ENCODE results near the gene CD3E.

The CD3E gene

DNA sequence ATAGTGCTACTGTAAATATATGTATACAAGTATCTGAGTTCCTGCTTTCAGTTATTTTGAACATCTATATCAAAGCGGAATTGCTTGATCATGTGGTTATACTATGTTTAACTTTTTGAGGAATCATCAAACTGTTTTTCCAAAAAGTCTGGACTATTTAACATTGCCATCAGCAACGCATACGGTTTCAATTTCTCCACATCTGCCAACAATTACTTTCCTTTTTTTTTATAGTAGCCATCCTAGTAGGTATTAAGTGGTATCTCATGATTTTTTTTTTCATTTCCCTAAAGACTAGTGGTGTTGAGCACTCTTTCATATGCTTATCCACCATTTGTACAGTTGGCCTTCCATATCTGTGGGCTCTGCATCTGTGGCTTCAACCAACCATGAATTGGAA, 53.5 kb downstream of the CD3E start:
- in situ Hi-C loops (cut with HindIII; ENCODE audit: low pct_ligation_motif_present, low pct_unique_long_range_greater_than_20kb, low sequenced_read_pairs), result no loop called here
- DNase-seq, result no peak

- peak; percentile 91 for DNase-seq
- in situ Hi-C loops (cut with HindIII; ENCODE audit: low pct_ligation_motif_present, low pct_unique_long_range_greater_than_20kb, low sequenced_read_pairs), result no loop called here
These were observed 54.9 kb downstream of the CD3E start, which contains the start of gene UBE4A for GRCh38 chr11:118359295-118359958. Gene UBE4A, plus strand, starts transcription at chr11:118359600. Its CDS starts 5,481 bp downstream, at chr11:118365081.

- in situ Hi-C loops (cut with HindIII; ENCODE audit: low pct_ligation_motif_present, low pct_unique_long_range_greater_than_20kb, low sequenced_read_pairs), result no loop called here
These were observed 60.6 kb downstream of the CD3E start for GRCh38 chr11:118364956-118365615.

More at GRCh38 chr11:118364956-118365615, 60.6 kb downstream of the CD3E start:
- no peak for DNase-seq

Data from ACHN (cell line).